MCF 10A (cell line): ENCODE data around the gene HSPH1. TPM values are rescaled to one million over a fixed set of nuclear protein-coding genes. Genes with fewer than 3 reads are reported as not detected.
"Not testable (repeated sequence)": the region's sequence is repeated elsewhere in the genome, so short reads cannot be mapped to it uniquely, and the experiment has no call there.

Experiments used
- BruUV-seq: library from RNA; stranded (reverse); fragments of 400-500 nt; replicated peaks from 2 replicates; lab custom pipeline; 2021; lab: Mats Ljungman, UMichigan
- CTCF ChIA-PET: fragments of 300-600 bp; sonication (Branson Sonifier 250); formaldehyde crosslinking; extraction: SDS; loops from one replicate; lab custom pipeline; 2021; ENCODE audit warnings: antibody characterized with exemption, inconsistent platforms; lab: Yijun Ruan, JAX
- POLR2A ChIA-PET: fragments of 300-600, 350-650 bp; sonication (Branson Sonifier 250); formaldehyde crosslinking; extraction: SDS; loops from one replicate; lab custom pipeline; 2020; ENCODE audit warnings: antibody characterized with exemption, inconsistent platforms; lab: Yijun Ruan, JAX
- DNase-seq: peaks from one replicate; pipeline ENCODE4 v3.0.0-alpha.2; 2018; ENCODE audit not compliant: unreplicated experiment
- H3K27ac Mint-ChIP-seq: one replicate; pipeline ENCODE4 v1.8.0; 2022; ENCODE audit warnings: mild to moderate bottlenecking, low read depth, mixed read lengths; ENCODE audit not compliant: unreplicated experiment
- H3K27me3 Mint-ChIP-seq: one replicate; pipeline ENCODE4 v1.8.0; 2022; ENCODE audit warnings: mixed read lengths; ENCODE audit not compliant: insufficient read depth, unreplicated experiment
- H3K36me3 Mint-ChIP-seq: one replicate; pipeline ENCODE4 v1.8.0; 2022; ENCODE audit warnings: mild to moderate bottlenecking, moderate library complexity, mixed read lengths; ENCODE audit not compliant: insufficient read depth, unreplicated experiment
- H3K4me1 Mint-ChIP-seq: one replicate; pipeline ENCODE4 v1.8.0; 2022; ENCODE audit warnings: mixed read lengths; ENCODE audit not compliant: insufficient read depth, unreplicated experiment
- H3K4me3 Mint-ChIP-seq: one replicate; pipeline ENCODE4 v1.8.0; 2022; ENCODE audit warnings: mild to moderate bottlenecking, moderate library complexity, mixed read lengths; ENCODE audit not compliant: unreplicated experiment
- H3K9me3 Mint-ChIP-seq: one replicate; pipeline ENCODE4 v1.8.0; 2022; ENCODE audit warnings: mixed read lengths; ENCODE audit not compliant: unreplicated experiment
- intact Hi-C: fragments of 100-400 bp; cut with micrococcal nuclease; formaldehyde crosslinking; loops from 2 replicates; pipeline ENCODE4 v1.14.1; 2022
- total RNA-seq: library from RNA; stranded (reverse); gene quantifications from 2 replicates; pipeline ENCODE4 v1.2.3, GENCODE V29; 2022
- TF ChIP-seq, protein P1 (sequence below): fragments of 200-600 bp; IDR thresholded peaks from one replicate; pipeline ENCODE4 v1.8.0; 2022; ENCODE audit warnings: antibody characterized with exemption, mild to moderate bottlenecking; ENCODE audit not compliant: unreplicated experiment

The HSPH1 gene
- total RNA-seq, 1 experiment from 2014 or later, result 67.8 TPM

DNA sequence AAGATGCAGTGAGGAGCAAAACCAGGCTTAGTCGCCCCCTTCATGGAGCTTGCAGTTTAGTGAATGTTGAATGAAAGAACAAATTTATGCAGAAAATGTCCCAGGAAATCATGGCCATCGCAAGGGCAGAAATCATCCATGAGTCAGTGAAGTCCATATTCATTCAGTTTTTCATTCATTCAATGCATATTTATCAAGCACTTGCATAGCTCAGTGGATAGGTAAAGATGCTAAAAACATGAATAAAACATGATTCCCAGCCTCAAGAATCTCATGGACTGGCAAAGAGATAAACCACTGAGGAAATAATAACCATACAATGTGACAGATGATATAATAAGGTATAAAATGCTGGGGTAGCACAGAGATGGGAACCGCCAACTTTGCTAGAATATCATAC is 58.8 kb downstream of the HSPH1 start:
- Mint-ChIP-seq H3K27me3 (peaks cover 12% of the 10 kb centered on the region), H3K4me1 (no peaks in the 10 kb centered on the region), H3K36me3 (no peaks in the 10 kb centered on the region), H3K27ac (no peak overlapping the region), H3K4me3 (no peak overlapping the region), H3K9me3 (no peaks in the 10 kb centered on the region)
- intact Hi-C loops, result no loop called here
- DNase-seq, result no peak
- POLR2A ChIA-PET, result interaction anchor here (0.8 to 1.1 kb wide), 2 partner anchors 13 to 58 kb away, joined by 3 to 5 read pairs; no protein-coding TSS in a partner anchor
- CTCF ChIA-PET, result interaction anchor here (0.9 kb wide), 1 partner anchor 134 kb away, joined by 3 read pairs; no protein-coding TSS in a partner anchor
- TF ChIP-seq, protein P1, sequence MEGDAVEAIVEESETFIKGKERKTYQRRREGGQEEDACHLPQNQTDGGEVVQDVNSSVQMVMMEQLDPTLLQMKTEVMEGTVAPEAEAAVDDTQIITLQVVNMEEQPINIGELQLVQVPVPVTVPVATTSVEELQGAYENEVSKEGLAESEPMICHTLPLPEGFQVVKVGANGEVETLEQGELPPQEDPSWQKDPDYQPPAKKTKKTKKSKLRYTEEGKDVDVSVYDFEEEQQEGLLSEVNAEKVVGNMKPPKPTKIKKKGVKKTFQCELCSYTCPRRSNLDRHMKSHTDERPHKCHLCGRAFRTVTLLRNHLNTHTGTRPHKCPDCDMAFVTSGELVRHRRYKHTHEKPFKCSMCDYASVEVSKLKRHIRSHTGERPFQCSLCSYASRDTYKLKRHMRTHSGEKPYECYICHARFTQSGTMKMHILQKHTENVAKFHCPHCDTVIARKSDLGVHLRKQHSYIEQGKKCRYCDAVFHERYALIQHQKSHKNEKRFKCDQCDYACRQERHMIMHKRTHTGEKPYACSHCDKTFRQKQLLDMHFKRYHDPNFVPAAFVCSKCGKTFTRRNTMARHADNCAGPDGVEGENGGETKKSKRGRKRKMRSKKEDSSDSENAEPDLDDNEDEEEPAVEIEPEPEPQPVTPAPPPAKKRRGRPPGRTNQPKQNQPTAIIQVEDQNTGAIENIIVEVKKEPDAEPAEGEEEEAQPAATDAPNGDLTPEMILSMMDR, result no peak
- no TSS peak for BruUV-seq

DNA sequence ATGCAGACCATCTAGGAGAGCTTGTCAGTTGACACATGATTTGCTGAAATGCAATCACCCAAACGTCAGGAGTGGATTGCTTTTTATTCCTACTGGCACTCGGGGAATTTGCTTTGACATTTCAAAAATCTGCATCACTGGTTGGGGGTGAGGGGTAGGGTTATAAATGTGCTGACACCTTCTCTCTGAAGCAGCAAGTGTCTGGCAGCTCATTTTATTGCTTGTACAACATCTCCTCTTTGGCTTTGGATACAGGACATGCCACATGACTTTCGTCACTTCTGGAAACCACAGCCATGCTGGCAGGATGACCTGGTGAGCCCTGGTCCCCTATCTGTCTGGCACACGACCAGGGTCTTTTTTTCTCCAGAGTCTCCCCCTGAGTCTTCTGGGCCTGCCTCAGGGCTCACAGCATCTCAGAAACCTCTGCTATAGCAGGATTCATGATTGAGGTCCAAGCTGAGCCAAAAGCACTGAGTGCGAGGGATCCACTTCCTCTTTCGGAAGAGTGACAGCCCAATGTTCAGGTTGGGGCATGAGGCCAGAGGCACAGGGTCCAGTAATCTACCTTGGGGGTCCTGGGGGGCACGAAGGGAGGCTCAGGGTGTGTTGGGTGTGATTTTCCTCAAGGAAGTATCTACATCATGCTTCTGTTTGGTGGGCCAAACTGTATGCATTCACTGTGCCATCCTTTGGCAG is 60.1 kb downstream of the HSPH1 start:
- ChIA-PET CTCF (interaction anchor here (0.6 kb wide), 1 partner anchor 321 kb away, joined by 3 read pairs; no protein-coding TSS in a partner anchor), POLR2A (interaction anchor here (0.6 to 2.8 kb wide), 4 partner anchors 14 to 84 kb away, joined by 3 to 8 read pairs (median 3); no protein-coding TSS in a partner anchor)
- TF ChIP-seq, protein P1, result no peak
- BruUV-seq, result no TSS peak
- peaks cover 12% of the 10 kb centered on the region for H3K27me3 Mint-ChIP-seq
- DNase-seq, result no peak
- H3K27ac Mint-ChIP-seq, result no peak overlapping the region
- H3K9me3 Mint-ChIP-seq, result no peaks in the 10 kb centered on the region
- intact Hi-C loops, result no loop called here
- no peak overlapping the region for H3K4me3 Mint-ChIP-seq
- no peaks in the 10 kb centered on the region for H3K36me3 Mint-ChIP-seq
- H3K4me1 Mint-ChIP-seq, result peaks cover 5% of the 10 kb centered on the region

DNA sequence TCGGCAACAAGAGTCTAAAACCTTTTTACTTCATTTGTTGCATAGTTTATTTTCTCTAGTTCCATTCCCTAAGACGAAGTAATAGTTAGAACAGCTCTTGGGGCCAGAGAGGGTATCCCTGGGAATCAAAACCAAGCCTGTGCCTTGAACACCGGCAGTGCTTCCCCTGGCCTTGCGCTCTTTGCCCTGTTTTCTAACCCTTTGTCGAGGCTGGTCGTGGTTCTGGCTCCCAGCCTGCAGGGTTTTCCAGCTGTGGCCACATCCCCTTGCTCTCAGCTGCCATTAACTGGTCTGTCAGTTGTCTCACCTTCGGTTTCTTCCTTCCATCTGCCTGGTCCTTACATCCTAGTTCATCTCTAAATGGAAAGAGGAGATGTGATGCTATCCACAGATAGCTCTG is 61.0 kb downstream of the HSPH1 start:
- no peaks in the 10 kb centered on the region for H3K9me3 Mint-ChIP-seq
- POLR2A ChIA-PET, result interaction anchor here (0.7 to 2.8 kb wide), 3 partner anchors 11 to 35 kb away, joined by 3 to 8 read pairs (median 4); no protein-coding TSS in a partner anchor
- no peak overlapping the region for H3K27ac Mint-ChIP-seq
- peaks cover 12% of the 10 kb centered on the region for H3K27me3 Mint-ChIP-seq
- BruUV-seq, result no TSS peak
- no peak for DNase-seq
- no peak overlapping the region for H3K4me3 Mint-ChIP-seq
- TF ChIP-seq, protein P1, result no peak
- intact Hi-C loops, result no loop called here
- CTCF ChIA-PET, result interaction anchor here (0.6 to 1.7 kb wide), 3 partner anchors 15 to 76 kb away, joined by 3 to 5 read pairs (median 4); no protein-coding TSS in a partner anchor
- H3K36me3 Mint-ChIP-seq, result no peaks in the 10 kb centered on the region
- H3K4me1 Mint-ChIP-seq, result peaks cover 6% of the 10 kb centered on the region

DNA sequence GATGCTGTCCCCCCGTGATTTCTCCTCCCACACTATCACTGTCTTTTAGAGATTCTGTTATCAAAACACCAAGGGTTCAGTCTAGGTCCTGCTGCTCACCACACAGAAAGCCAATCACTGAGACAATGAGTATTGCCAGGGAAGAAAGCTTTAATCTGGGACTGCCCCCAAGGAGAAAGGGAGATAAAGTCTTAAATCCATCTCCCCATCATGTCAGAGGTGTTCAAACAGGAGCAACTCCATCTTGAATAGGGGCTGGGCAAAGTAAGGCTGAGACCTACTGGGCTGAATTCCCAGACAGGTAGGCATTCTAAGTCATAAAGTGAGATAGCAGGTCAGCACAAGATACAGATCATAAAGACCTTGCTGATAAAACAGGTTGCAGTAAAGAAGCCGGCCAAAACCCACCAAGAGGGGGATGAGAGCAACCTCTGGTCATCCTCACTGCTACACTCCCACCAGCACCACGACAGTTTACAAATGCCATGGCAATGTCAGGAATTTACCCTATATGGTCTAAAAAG is 63.7 kb downstream of the HSPH1 start:
- peaks cover 30% of the 10 kb centered on the region for H3K4me1 Mint-ChIP-seq
- CTCF ChIA-PET, result interaction anchor here (0.6 kb wide), 1 partner anchor 982 kb away, joined by 3 read pairs; no protein-coding TSS in a partner anchor
- POLR2A ChIA-PET, result interaction anchor here (1.4 to 1.9 kb wide), 2 partner anchors 14 to 18 kb away, joined by 4 to 6 read pairs; no protein-coding TSS in a partner anchor
- intact Hi-C loops, H3K9me3 Mint-ChIP-seq, H3K27me3 Mint-ChIP-seq, DNase-seq, H3K27ac Mint-ChIP-seq, BruUV-seq, H3K4me3 Mint-ChIP-seq, H3K36me3 Mint-ChIP-seq: not testable (repeated sequence)
